ENCODE results near the gene GIMAP2.

Gene GIMAP2

GRCh38 chr7:150733482-150734095 is 48.1 kb downstream of the GIMAP2 start:
- H3K4me3 ChIP-seq (replicated peaks; ENCODE audit: low read depth, low read length): no peak overlapping the region
- no peak for DNase-seq (ENCODE audit: extremely low read depth, low read depth)
- TF ChIP-seq, protein P1, sequence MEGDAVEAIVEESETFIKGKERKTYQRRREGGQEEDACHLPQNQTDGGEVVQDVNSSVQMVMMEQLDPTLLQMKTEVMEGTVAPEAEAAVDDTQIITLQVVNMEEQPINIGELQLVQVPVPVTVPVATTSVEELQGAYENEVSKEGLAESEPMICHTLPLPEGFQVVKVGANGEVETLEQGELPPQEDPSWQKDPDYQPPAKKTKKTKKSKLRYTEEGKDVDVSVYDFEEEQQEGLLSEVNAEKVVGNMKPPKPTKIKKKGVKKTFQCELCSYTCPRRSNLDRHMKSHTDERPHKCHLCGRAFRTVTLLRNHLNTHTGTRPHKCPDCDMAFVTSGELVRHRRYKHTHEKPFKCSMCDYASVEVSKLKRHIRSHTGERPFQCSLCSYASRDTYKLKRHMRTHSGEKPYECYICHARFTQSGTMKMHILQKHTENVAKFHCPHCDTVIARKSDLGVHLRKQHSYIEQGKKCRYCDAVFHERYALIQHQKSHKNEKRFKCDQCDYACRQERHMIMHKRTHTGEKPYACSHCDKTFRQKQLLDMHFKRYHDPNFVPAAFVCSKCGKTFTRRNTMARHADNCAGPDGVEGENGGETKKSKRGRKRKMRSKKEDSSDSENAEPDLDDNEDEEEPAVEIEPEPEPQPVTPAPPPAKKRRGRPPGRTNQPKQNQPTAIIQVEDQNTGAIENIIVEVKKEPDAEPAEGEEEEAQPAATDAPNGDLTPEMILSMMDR (IDR thresholded peaks at IDR 0.05; ENCODE audit: low read depth, low read length, missing control alignments): no peak

- TF ChIP-seq, protein P1 (IDR thresholded peaks at IDR 0.05; ENCODE audit: low read depth, low read length, missing control alignments): no peak
- no peak for DNase-seq (ENCODE audit: extremely low read depth, low read depth)
- H3K4me3 ChIP-seq (replicated peaks; ENCODE audit: low read depth, low read length): no peak overlapping the region
These were observed 48.7 kb downstream of the GIMAP2 start for GRCh38 chr7:150734254-150734653.

DNA sequence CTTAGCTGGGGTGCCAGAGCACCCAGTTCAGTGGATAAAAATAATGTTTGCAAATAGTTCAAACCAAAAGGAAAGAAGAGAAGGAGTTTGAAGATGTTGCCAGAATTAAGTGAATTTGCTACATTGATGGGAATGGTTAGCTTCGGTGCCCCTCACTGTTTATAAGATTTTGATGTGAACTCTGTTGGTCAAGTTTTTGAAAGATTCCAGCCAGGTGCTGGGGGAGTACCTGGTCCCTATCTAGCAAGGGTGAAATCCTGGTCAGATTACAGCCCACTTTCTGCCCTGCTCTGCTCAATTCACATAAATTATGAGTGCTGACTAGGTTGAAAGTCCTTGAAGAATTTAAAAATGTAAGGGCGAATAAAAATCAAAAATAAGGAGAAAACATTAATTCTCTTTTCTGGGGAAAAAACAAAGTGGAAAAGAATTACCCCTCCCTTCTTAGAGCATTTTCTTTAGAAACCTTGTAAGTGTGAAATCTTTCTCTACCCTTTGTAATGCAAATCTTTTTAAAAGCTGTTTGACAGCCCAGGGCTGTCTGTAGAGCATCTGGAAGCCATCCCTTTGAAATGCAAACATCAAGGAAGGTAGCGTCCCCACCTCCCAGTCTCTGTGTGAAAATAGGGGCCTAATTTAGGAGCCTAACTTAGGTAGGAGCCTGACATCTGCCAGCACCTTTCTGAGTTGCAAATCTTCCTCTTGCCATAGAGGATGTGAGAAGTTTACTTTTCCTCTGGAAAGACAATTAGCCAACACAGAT is 50.3 kb downstream of the GIMAP2 start:
- DNase-seq (ENCODE audit: extremely low read depth, low read depth): no peak
- TF ChIP-seq, protein P1 (IDR thresholded peaks at IDR 0.05; ENCODE audit: low read depth, low read length, missing control alignments): no peak
- H3K4me3 ChIP-seq (replicated peaks; ENCODE audit: low read depth, low read length): no peak overlapping the region

- TF ChIP-seq, protein P1 (IDR thresholded peaks at IDR 0.05; ENCODE audit: low read depth, low read length, missing control alignments): no peak
- no peak overlapping the region for H3K4me3 ChIP-seq (replicated peaks; ENCODE audit: low read depth, low read length)
- DNase-seq (ENCODE audit: extremely low read depth, low read depth): no peak
These were observed 51.4 kb downstream of the GIMAP2 start for GRCh38 chr7:150736864-150737263.

DNA sequence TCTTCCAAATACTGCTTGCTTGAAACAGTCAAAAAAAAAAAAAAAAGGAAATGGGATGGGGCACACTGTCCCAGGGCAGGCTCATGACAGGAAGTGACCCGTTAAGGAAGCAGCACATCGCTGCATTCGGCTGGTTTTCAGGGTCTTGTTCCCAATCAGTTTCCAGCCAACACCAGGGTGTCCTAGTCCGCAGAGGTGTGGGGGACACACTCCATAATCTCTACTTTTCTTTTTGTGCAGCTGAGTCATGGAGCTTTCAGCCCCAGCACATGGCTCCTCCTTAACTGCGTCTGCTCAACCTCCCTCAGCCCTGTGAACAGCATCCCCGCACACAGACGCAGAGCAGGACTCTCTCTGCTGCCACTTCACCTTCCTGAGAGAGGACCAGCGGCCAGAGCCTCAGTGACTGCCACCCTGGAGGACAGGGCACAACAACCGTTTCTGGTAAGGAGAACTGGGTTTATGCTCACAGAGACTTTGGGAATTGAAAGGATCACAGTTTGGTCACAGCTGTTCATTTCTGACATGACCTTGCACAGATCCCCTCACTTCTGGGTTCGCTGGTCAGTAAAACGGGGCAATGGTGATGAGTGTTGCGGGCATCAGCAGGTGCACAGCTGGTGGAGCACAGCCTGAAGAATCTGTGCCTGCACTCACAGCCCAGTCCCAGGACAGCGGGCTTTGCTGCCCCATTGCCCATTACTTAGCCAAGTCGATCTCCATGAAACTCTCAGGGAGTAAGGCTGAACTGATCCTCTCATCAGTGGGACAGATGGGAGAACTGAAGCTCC is 52.0 kb downstream of the GIMAP2 start, which contains the start of gene GIMAP5:
GIMAP5 (plus strand) TSS at position 154 of the 791 bp plus-strand sequence. CDS start 3,467 bp downstream, outside the sequence.
- TF ChIP-seq, protein P1 (IDR thresholded peaks at IDR 0.05; ENCODE audit: low read depth, low read length, missing control alignments): no peak
- no peak for DNase-seq (ENCODE audit: extremely low read depth, low read depth)
- H3K4me3 ChIP-seq (replicated peaks; ENCODE audit: low read depth, low read length): no peak within 1 kb of the TSS

- no peak overlapping the region for H3K4me3 ChIP-seq (replicated peaks; ENCODE audit: low read depth, low read length)
- TF ChIP-seq, protein P1 (IDR thresholded peaks at IDR 0.05; ENCODE audit: low read depth, low read length, missing control alignments): no peak
- no peak for DNase-seq (ENCODE audit: extremely low read depth, low read depth)
These were observed 52.6 kb downstream of the GIMAP2 start for GRCh38 chr7:150738092-150738491.
